A673 (cell line): ENCODE data around the gene CCDC6.

ENCODE experiments used
- EZH2 ChIP-seq: fragments of 200-600 bp; sonication (generic); IDR thresholded peaks from 2 replicates; pipeline ENCODE4 v1.6.1; 2017; ENCODE audit warnings: borderline replicate concordance, low read depth, mild to moderate bottlenecking, mixed read lengths, antibody characterized with exemption, low read length; ENCODE audit not compliant: poor library complexity, severe bottlenecking
- TF ChIP-seq, protein P1 (sequence below): fragments of 300-800, 200-600 bp; sonication (generic); conservative IDR thresholded peaks from 2 replicates; pipeline ENCODE4 v1.5.1; 2017; ENCODE audit warnings: low read depth, mild to moderate bottlenecking, antibody characterized with exemption, low read length, moderate library complexity, mixed read lengths

DNA sequence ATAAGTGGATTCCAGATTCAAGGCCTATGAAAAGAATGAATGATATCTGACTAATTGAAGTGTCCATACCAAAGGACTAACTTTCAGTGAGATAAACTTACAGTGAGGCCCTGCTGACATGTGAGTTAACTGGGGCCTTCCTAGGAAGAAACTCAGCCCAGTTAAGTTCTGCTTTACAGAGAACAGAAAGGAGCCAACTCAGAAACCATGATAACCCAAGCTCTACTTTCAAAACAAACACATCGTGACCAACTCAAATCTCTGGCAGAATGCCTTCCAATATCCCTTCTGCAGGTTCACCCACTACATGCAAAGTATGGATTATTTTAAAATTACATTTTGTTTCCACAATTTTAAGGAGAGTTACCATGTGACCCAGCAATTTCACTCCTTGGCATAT, 77.3 kb downstream of the CCDC6 start:
- TF ChIP-seq EZH2: no peak
- TF ChIP-seq, protein P1, sequence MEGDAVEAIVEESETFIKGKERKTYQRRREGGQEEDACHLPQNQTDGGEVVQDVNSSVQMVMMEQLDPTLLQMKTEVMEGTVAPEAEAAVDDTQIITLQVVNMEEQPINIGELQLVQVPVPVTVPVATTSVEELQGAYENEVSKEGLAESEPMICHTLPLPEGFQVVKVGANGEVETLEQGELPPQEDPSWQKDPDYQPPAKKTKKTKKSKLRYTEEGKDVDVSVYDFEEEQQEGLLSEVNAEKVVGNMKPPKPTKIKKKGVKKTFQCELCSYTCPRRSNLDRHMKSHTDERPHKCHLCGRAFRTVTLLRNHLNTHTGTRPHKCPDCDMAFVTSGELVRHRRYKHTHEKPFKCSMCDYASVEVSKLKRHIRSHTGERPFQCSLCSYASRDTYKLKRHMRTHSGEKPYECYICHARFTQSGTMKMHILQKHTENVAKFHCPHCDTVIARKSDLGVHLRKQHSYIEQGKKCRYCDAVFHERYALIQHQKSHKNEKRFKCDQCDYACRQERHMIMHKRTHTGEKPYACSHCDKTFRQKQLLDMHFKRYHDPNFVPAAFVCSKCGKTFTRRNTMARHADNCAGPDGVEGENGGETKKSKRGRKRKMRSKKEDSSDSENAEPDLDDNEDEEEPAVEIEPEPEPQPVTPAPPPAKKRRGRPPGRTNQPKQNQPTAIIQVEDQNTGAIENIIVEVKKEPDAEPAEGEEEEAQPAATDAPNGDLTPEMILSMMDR: no peak
